ENCODE measurements around the gene NPR2.

The NPR2 gene

GRCh38 chr9:35842020-35842745, 50.8 kb downstream of the NPR2 start:
- Histone ChIP-seq H3K27me3 (ENCODE audit: insufficient read depth, low read depth, severe bottlenecking) (no peaks in the 10 kb centered on the region), H3K27ac (no peak overlapping the region), H3K36me3 (no peaks in the 10 kb centered on the region), H3K9me3 (ENCODE audit: severe bottlenecking) (no peaks in the 10 kb centered on the region), H3K4me3 (ENCODE audit: low read depth, low read length) (no peak overlapping the region)
- DNase-seq, result no peak
- no peak for TF ChIP-seq CTCF (IDR thresholded peaks at IDR 0.05; ENCODE audit: low read depth, low read length)

- H3K27ac ChIP-seq, result no peak overlapping the region
- H3K36me3 ChIP-seq, result no peaks in the 10 kb centered on the region
- no peaks in the 10 kb centered on the region for H3K9me3 ChIP-seq (ENCODE audit: severe bottlenecking)
- no peak overlapping the region for H3K4me3 ChIP-seq (ENCODE audit: low read depth, low read length)
- no peaks in the 10 kb centered on the region for H3K27me3 ChIP-seq (ENCODE audit: insufficient read depth, low read depth, severe bottlenecking)
- DNase-seq, result no peak
- TF ChIP-seq CTCF (IDR thresholded peaks at IDR 0.05; ENCODE audit: low read depth, low read length), result no peak
These were observed 51.4 kb downstream of the NPR2 start for GRCh38 chr9:35842795-35843194.

GRCh38 chr9:35844628-35845270, 53.4 kb downstream of the NPR2 start:
- no peaks in the 10 kb centered on the region for H3K27me3 ChIP-seq (ENCODE audit: insufficient read depth, low read depth, severe bottlenecking)
- no peak for TF ChIP-seq CTCF (IDR thresholded peaks at IDR 0.05; ENCODE audit: low read depth, low read length)
- H3K27ac ChIP-seq, result no peak overlapping the region
- DNase-seq, result no peak
- H3K9me3 ChIP-seq (ENCODE audit: severe bottlenecking), result no peaks in the 10 kb centered on the region
- no peaks in the 10 kb centered on the region for H3K36me3 ChIP-seq
- H3K4me3 ChIP-seq (ENCODE audit: low read depth, low read length), result no peak overlapping the region

- no peak overlapping the region for H3K4me3 ChIP-seq (ENCODE audit: low read depth, low read length)
These were observed 54.7 kb downstream of the NPR2 start for GRCh38 chr9:35845824-35846771.

More at GRCh38 chr9:35845824-35846771, 54.7 kb downstream of the NPR2 start:
- no peak for DNase-seq
- H3K9me3 ChIP-seq (ENCODE audit: severe bottlenecking), result no peaks in the 10 kb centered on the region
- no peak for TF ChIP-seq CTCF (IDR thresholded peaks at IDR 0.05; ENCODE audit: low read depth, low read length)
- no peak overlapping the region for H3K27ac ChIP-seq
- H3K36me3 ChIP-seq, result no peaks in the 10 kb centered on the region
- no peaks in the 10 kb centered on the region for H3K27me3 ChIP-seq (ENCODE audit: insufficient read depth, low read depth, severe bottlenecking)

Measured in WERI-Rb-1 (cell line).